ENCODE results near the gene MINDY4B. TPM values are rescaled to one million over a fixed set of nuclear protein-coding genes. Genes with fewer than 3 reads are reported as not detected.

Gene MINDY4B
- total and polyA plus RNA-seq, 10 of the 15 experiments (the other 5 are each of a cell fraction or from before 2014, with no cell fraction given): not detected

GRCh38 chr3:150933473-150933995 is 28.3 kb upstream of the MINDY4B start:
- Histone ChIP-seq H3K27me3 (replicated peaks in 1 of 2; ENCODE audit: control insufficient read depth in 2 of 2, insufficient read depth in 2 of 2, low read length in 1 of 2) (no peaks in the 10 kb centered on the region; a peak in 2 of 4 replicates), H3K27ac (ENCODE audit: control insufficient read depth, insufficient read depth) (no peak overlapping the region), H3K4me1 (ENCODE audit: control insufficient read depth, insufficient read depth, low read length) (no peaks in the 10 kb centered on the region), H3K9me3 (replicated peaks; ENCODE audit: control insufficient read depth, insufficient read depth, low read length) (no peaks in the 10 kb centered on the region), H3K36me3 (ENCODE audit: control insufficient read depth in 2 of 2, insufficient read depth in 2 of 2, low read length in 1 of 2) (no peaks in the 10 kb centered on the region), H3K9ac (ENCODE audit: control insufficient read depth, insufficient read depth, low read length) (no peak overlapping the region), H4K20me1 (ENCODE audit: control insufficient read depth, insufficient read depth) (no peaks in the 10 kb centered on the region), H3K4me2 (ENCODE audit: control insufficient read depth, insufficient read depth) (no peak overlapping the region), H3K79me2 (ENCODE audit: control insufficient read depth, insufficient read depth, low read length) (no peaks in the 10 kb centered on the region), H3K4me3 (no peak overlapping the region), H2AFZ (ENCODE audit: control insufficient read depth, low read depth, low read length) (no peak overlapping the region)
- RAD21 ChIA-PET (ENCODE audit: unreplicated experiment): no interaction called here
- POLR2A ChIA-PET: interaction anchor here (0.6 kb wide), 1 partner anchor 62 kb away, joined by 3 read pairs; no protein-coding TSS in a partner anchor
- TF ChIP-seq E2F8 (IDR thresholded peaks at IDR 0.05; ENCODE audit: low read depth, partially characterized antibody): no peak
- no peak for TF ChIP-seq TCF3 (IDR thresholded peaks at IDR 0.05; ENCODE audit: borderline replicate concordance, insufficient read depth, low read depth, low read length)
- TF ChIP-seq IKZF1 (conservative IDR thresholded peaks at IDR 0.05): no peak
- TF ChIP-seq SUPT20H (IDR thresholded peaks at IDR 0.05; ENCODE audit: borderline replicate concordance, control insufficient read depth, low read depth, low read length): no peak
- no peak for TF ChIP-seq SPI1 (IDR thresholded peaks at IDR 0.05; ENCODE audit: borderline replicate concordance, insufficient read depth, low read depth, low read length)
- no peak for TF ChIP-seq RAD21 (IDR thresholded peaks at IDR 0.05; ENCODE audit: insufficient read depth, low read depth, low read length)
- DNase-seq (ENCODE audit: low read depth, low spot score) (no peak), ATAC-seq (no peak), FAIRE-seq (no peak)
- in situ Hi-C loops (cut with MboI): no loop called here
- intact Hi-C loops (cut with micrococcal nuclease; ENCODE audit: unreplicated experiment): no loop called here
- WGBS (ENCODE audit: insufficient coverage, insufficient replicate concordance, low lambda C conversion rate, missing lambda C conversion rate): 0% methylated on average over 1 of the region's 1 CpG
- SMC1A ChIA-PET (ENCODE audit: uncharacterized antibody, unreplicated experiment): interaction anchor here (1.3 kb wide), 1 partner anchor 75 kb away, joined by 3 read pairs; no protein-coding TSS in a partner anchor
- CTCF ChIA-PET: no interaction called here
- BruUV-seq (replicated peaks): no TSS peak

Data from GM12878 (cell line).